SK-N-SH (cell line): ENCODE results near the gene AKR1A1. TPM values are rescaled to one million over a fixed set of nuclear protein-coding genes. Genes with fewer than 3 reads are reported as not detected.

Experiments
- CTCF ChIA-PET: fragments of 300-600, 350-600 bp; formaldehyde crosslinking; extraction: SDS; loops from one replicate; lab custom pipeline; 2021; lab: Yijun Ruan, JAX
- POLR2A ChIA-PET: fragments of 350-600 bp; sonication (Branson Sonifier 250); formaldehyde crosslinking; extraction: SDS; loops from one replicate; lab custom pipeline; 2020; ENCODE audit warnings: antibody characterized with exemption, inconsistent platforms; lab: Yijun Ruan, JAX
- DNase-seq: peaks from one replicate; pipeline ENCODE4 v3.0.0; 2012
- H2AFZ ChIP-seq: fragments of 200-600 bp; sonication (generic); 2 replicates; pipeline ENCODE4 v1.8.1; 2016; ENCODE audit warnings: antibody characterized with exemption, mild to moderate bottlenecking, low read depth
- H3F3A ChIP-seq: fragments of 200-600 bp; sonication (generic); replicated peaks from 2 replicates; pipeline ENCODE3; 2016; ENCODE audit warnings: antibody characterized with exemption, mild to moderate bottlenecking; ENCODE audit not compliant: insufficient read depth
- H3K27ac ChIP-seq, 2 experiments: fragments of 200-500 bp in 1 of 2; fragments of 200-600 bp in 1 of 2; sonication (Bioruptor generic) in 1 of 2; sonication (generic), shearing (Covaris generic) in 1 of 2; 2 replicates each; pipeline versions ENCODE4 v1.5.1 to v1.6.1; 2014 to 2016; ENCODE audit warnings: low read depth in 2 of 2, inconsistent platforms in 1 of 2, low read length in 1 of 2, mild to moderate bottlenecking in 1 of 2, mixed read lengths in 1 of 2
- H3K27me3 ChIP-seq: fragments of 200-600 bp; sonication (generic), shearing (Covaris generic); 2 replicates; pipeline ENCODE4 v1.6.1; 2016; ENCODE audit warnings: mixed run types; ENCODE audit not compliant: insufficient read depth
- H3K36me3 ChIP-seq, 2 experiments: fragments of 200-500 bp in 1 of 2; fragments of 200-600 bp in 1 of 2; sonication (Bioruptor generic) in 1 of 2; sonication (generic) in 1 of 2; replicated peaks in 1 of 2; 2 replicates each; pipeline versions ENCODE3 to v1.5.1; 2014 to 2016; ENCODE audit warnings: low read length in 1 of 2, mild to moderate bottlenecking in 1 of 2; ENCODE audit not compliant: insufficient read depth in 2 of 2, control insufficient read depth in 1 of 2
- H3K4me1 ChIP-seq, 2 experiments: fragments of 200-500 bp in 1 of 2; fragments of 200-600 bp in 1 of 2; sonication (Bioruptor generic) in 1 of 2; sonication (generic), shearing (Covaris generic) in 1 of 2; 2 replicates each; pipeline versions ENCODE4 v1.5.1 to v1.6.1; 2014 to 2016; ENCODE audit warnings: low read depth in 1 of 2, low read length in 1 of 2, mixed run types in 1 of 2; ENCODE audit not compliant: insufficient read depth in 2 of 2, control insufficient read depth in 1 of 2
- H3K4me2 ChIP-seq: fragments of 200-600 bp; sonication (generic), shearing (Covaris generic); 2 replicates; pipeline ENCODE4 v1.6.1; 2017; ENCODE audit warnings: mixed run types
- H3K4me3 ChIP-seq, 2 experiments: fragments of 200-500 bp in 1 of 2; fragments of 200-600 bp in 1 of 2; sonication (Bioruptor generic) in 1 of 2; sonication (generic), shearing (Covaris generic) in 1 of 2; 2 replicates each; pipeline versions ENCODE4 v1.5.1 to v1.8.1; 2014 to 2016; ENCODE audit warnings: low read depth in 2 of 2, inconsistent platforms in 1 of 2, low read length in 1 of 2, mild to moderate bottlenecking in 1 of 2, mixed read lengths in 1 of 2, moderate library complexity in 1 of 2
- H3K79me2 ChIP-seq: fragments of 200-600 bp; sonication (generic); 2 replicates; pipeline ENCODE4 v1.8.1; 2017; ENCODE audit warnings: mild to moderate bottlenecking; ENCODE audit not compliant: insufficient read depth
- H3K9ac ChIP-seq: fragments of 200-600 bp; sonication (generic); 2 replicates; pipeline ENCODE4 v1.6.1; 2017; ENCODE audit warnings: mixed run types
- H3K9me2 ChIP-seq: fragments of 200-600 bp; sonication (generic); 2 replicates; pipeline ENCODE4 v1.6.1; 2017; ENCODE audit warnings: mixed run types
- H3K9me3 ChIP-seq: fragments of 200-600 bp; sonication (generic); 2 replicates; pipeline ENCODE4 v1.6.1; 2017; ENCODE audit warnings: mixed run types, mild to moderate bottlenecking, moderate library complexity
- H4K20me1 ChIP-seq: fragments of 200-600 bp; sonication (generic); 2 replicates; pipeline ENCODE4 v1.6.1; 2017; ENCODE audit warnings: mild to moderate bottlenecking, mixed run types; ENCODE audit not compliant: insufficient read depth
- ELF1 ChIP-seq: IDR thresholded peaks from 2 replicates; pipeline ENCODE4 v1.4.0; 2012
- IRF3 ChIP-seq: fragments of 150-350 bp; IDR thresholded peaks from 2 replicates; pipeline ENCODE4 v1.6.1; 2016; ENCODE audit warnings: mild to moderate bottlenecking, low read depth, low read length
- MAX ChIP-seq: IDR thresholded peaks from 2 replicates; pipeline ENCODE4 v1.4.0; 2012; ENCODE audit warnings: low read depth
- MEF2A ChIP-seq: IDR thresholded peaks from 2 replicates; pipeline ENCODE4 v1.4.0; 2012; ENCODE audit warnings: low read depth, borderline replicate concordance
- NFIC ChIP-seq: IDR thresholded peaks from 2 replicates; pipeline ENCODE4 v1.4.0; 2012; ENCODE audit warnings: borderline replicate concordance
- RAD21 ChIP-seq: IDR thresholded peaks from 2 replicates; pipeline ENCODE4 v1.6.1; 2012; ENCODE audit warnings: mild to moderate bottlenecking, low read length
- SIN3A ChIP-seq: IDR thresholded peaks from 2 replicates; pipeline ENCODE4 v1.6.1; 2012; ENCODE audit warnings: low read depth, mild to moderate bottlenecking, low read length, moderate library complexity, borderline replicate concordance
- ZBTB33 ChIP-seq: IDR thresholded peaks from 2 replicates; pipeline ENCODE4 v1.4.0; 2012; ENCODE audit warnings: low read depth, borderline replicate concordance
- WGBS: methylation state at CpG from one replicate; pipeline ENCODE4 v1.1.6; 2017; ENCODE audit warnings: low lambda C conversion rate; 5-methylcytosine and 5-hydroxymethylcytosine counted together
- polyA plus RNA-seq, 3 experiments: library from polyadenylated mRNA; depleted of rRNA; stranded (reverse); fragments of >200 nt; gene quantifications; 2 replicates each; pipeline ENCODE4 v1.2.3, GENCODE V29; 2012
- TF ChIP-seq, protein P1 (sequence below): IDR thresholded peaks from 2 replicates; pipeline ENCODE4 v1.4.0; 2012; ENCODE audit warnings: low read depth, borderline replicate concordance
- TF ChIP-seq, protein P2 (sequence below): IDR thresholded peaks from 2 replicates; pipeline ENCODE4; 2012

Gene AKR1A1
- polyA plus RNA-seq, 1 of the 3 experiments (the other 2 are of a cell fraction), result 156 TPM

- Histone ChIP-seq H3F3A (peaks cover 12% of the 10 kb centered on the region), H3K9me2 (no peaks in the 10 kb centered on the region), H3K9me3 (no peaks in the 10 kb centered on the region), H3K36me3 (peaks cover 30 to 49% of the 10 kb centered on the region in 2 experiments), H3K4me2 (no peak overlapping the region), H3K4me1 (peaks cover 0 to 5% of the 10 kb centered on the region in 2 experiments; a peak in 1 of 4 replicates), H4K20me1 (no peaks in the 10 kb centered on the region), H3K9ac (no peak overlapping the region), H3K4me3 (no peak overlapping the region), H3K27ac (no peak overlapping the region), H3K79me2 (no peaks in the 10 kb centered on the region), H3K27me3 (no peaks in the 10 kb centered on the region), H2AFZ (no peak overlapping the region)
- CTCF ChIA-PET, result interaction anchor here (0.6 to 10.0 kb wide), 7 partner anchors 9 to 75 kb away, joined by 3 to 164 read pairs (median 7); partner anchors contain the start of genes AKR1A1 and NASP
- no peak for TF ChIP-seq MEF2A
- no peak for TF ChIP-seq ELF1
- TF ChIP-seq ZBTB33, result no peak
- no peak for DNase-seq
- POLR2A ChIA-PET, result interaction anchor here (1.2 to 3.9 kb wide), 2 partner anchors 17 to 46 kb away, joined by 3 to 30 read pairs; partner anchors contain the start of genes AKR1A1 and PRDX1
- 98% methylated on average over 4 of the region's 7 CpGs for WGBS
Observed at GRCh38 chr1:45567911-45568310, 17.3 kb downstream of the AKR1A1 start.

DNA sequence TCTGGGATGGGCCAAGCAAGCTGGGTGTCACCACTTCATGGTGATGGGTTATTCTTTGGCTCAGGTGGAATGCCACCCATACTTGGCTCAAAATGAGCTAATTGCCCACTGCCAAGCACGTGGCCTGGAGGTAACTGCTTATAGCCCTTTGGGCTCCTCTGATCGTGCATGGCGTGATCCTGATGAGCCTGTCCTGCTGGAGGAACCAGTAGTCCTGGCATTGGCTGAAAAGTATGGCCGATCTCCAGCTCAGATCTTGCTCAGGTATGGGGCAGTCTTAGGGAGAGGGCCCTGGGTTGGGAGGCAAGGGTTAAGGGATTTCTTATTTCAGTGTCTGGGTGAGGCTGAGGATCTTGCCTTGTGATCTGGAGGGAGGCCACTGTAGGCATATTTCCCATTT, 17.8 kb downstream of the AKR1A1 start:
- no peak for TF ChIP-seq IRF3
- no peak for TF ChIP-seq MAX
- TF ChIP-seq, protein P1, sequence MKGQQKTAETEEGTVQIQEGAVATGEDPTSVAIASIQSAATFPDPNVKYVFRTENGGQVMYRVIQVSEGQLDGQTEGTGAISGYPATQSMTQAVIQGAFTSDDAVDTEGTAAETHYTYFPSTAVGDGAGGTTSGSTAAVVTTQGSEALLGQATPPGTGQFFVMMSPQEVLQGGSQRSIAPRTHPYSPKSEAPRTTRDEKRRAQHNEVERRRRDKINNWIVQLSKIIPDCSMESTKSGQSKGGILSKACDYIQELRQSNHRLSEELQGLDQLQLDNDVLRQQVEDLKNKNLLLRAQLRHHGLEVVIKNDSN, result no peak
- no peak for TF ChIP-seq RAD21
- no peak for TF ChIP-seq ZBTB33
- no peak for TF ChIP-seq NFIC
- no peak for TF ChIP-seq ELF1
- no peak for TF ChIP-seq SIN3A
- TF ChIP-seq, protein P2, sequence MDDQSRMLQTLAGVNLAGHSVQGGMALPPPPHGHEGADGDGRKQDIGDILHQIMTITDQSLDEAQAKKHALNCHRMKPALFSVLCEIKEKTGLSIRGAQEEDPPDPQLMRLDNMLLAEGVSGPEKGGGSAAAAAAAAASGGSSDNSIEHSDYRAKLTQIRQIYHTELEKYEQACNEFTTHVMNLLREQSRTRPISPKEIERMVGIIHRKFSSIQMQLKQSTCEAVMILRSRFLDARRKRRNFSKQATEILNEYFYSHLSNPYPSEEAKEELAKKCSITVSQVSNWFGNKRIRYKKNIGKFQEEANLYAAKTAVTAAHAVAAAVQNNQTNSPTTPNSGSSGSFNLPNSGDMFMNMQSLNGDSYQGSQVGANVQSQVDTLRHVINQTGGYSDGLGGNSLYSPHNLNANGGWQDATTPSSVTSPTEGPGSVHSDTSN, result no peak
- DNase-seq, result no peak
- Histone ChIP-seq H3K79me2 (no peaks in the 10 kb centered on the region), H2AFZ (no peak overlapping the region), H3K9me2 (no peaks in the 10 kb centered on the region), H3K4me3 (no peak overlapping the region), H3K4me2 (no peak overlapping the region), H4K20me1 (no peaks in the 10 kb centered on the region), H3K36me3 (peaks cover 25 to 49% of the 10 kb centered on the region in 2 experiments), H3K27me3 (no peaks in the 10 kb centered on the region), H3F3A (peaks cover 12% of the 10 kb centered on the region), H3K9me3 (no peaks in the 10 kb centered on the region), H3K27ac (no peak overlapping the region; a peak in 1 of 4 replicates), H3K4me1 (peaks cover 0 to 5% of the 10 kb centered on the region in 2 experiments; a peak in 1 of 4 replicates), H3K9ac (no peak overlapping the region)
- POLR2A ChIA-PET, result interaction anchor here (0.8 to 3.9 kb wide), 3 partner anchors 18 to 68 kb away, joined by 3 to 30 read pairs (median 3); partner anchors contain the start of genes AKR1A1, CCDC163, MMACHC and PRDX1
- CTCF ChIA-PET, result interaction anchor here (0.6 to 10.0 kb wide), 12 partner anchors 8 to 209 kb away, joined by 3 to 164 read pairs (median 6); partner anchors contain the start of genes AKR1A1, NASP and PRDX1
- WGBS, result 95% methylated on average over 4 of the region's 4 CpGs
